Esophagus muscularis mucosa (tissue), 4 donors: ENCODE measurements around the gene SI. TPM values are rescaled to one million over a fixed set of nuclear protein-coding genes. Genes with fewer than 3 reads are reported as not detected.

Experiments
- DNase-seq: peaks from one replicate; pipeline ENCODE4 v3.0.0-alpha.2; 2017; ENCODE audit errors: extremely low spot score
- H3K27ac ChIP-seq, 4 donors: fragments of 200-600 bp; sonication (generic); replicated peaks in 1 of 4; 1 replicate in 3 of 4; 2 replicates in 1 of 4; pipeline ENCODE4 v1.5.1; 2016 to 2019; ENCODE audit warnings: mild to moderate bottlenecking in 1 of 4
- H3K27me3 ChIP-seq, 4 donors: fragments of 200-600 bp; sonication (generic); one replicate each; pipeline versions ENCODE4 v1.5.1 to v1.6.0; 2016 to 2019
- H3K36me3 ChIP-seq, 4 donors: fragments of 200-600 bp; sonication (generic); one replicate each; pipeline ENCODE4 v1.5.1; 2016 to 2019
- H3K4me1 ChIP-seq, 4 donors: fragments of 200-600 bp; sonication (generic); one replicate each; pipeline ENCODE4 v1.5.1; 2016 to 2019
- H3K4me3 ChIP-seq, 4 donors: fragments of 200-600 bp; sonication (generic); 1 replicate in 2 of 4; 2 replicates in 2 of 4; pipeline ENCODE4 v1.5.1; 2016 to 2019; ENCODE audit warnings: mild to moderate bottlenecking in 4 of 4, moderate library complexity in 1 of 4
- H3K9me3 ChIP-seq, 4 donors: fragments of 200-600 bp; sonication (generic); 1 replicate in 3 of 4; 2 replicates in 1 of 4; pipeline ENCODE4 v1.5.1; 2016 to 2019
- CTCF ChIP-seq, 3 experiments: fragments of 200-600 bp in 2 of 3; fragments of 450-650 bp in 1 of 3; sonication (generic) in 2 of 3; IDR thresholded peaks; one replicate each; pipeline ENCODE4 v1.5.1; 2017 to 2019; ENCODE audit warnings: antibody characterized with exemption in 3 of 3, mild to moderate bottlenecking in 2 of 3, moderate library complexity in 1 of 3
- EP300 ChIP-seq: sonication (generic); formaldehyde crosslinking; IDR thresholded peaks from one replicate; pipeline ENCODE4 v1.6.1; 2017; ENCODE audit warnings: antibody characterized with exemption
- POLR2A ChIP-seq: fragments of 450-650 bp; IDR thresholded peaks from one replicate; pipeline ENCODE4 v1.6.1; 2017; ENCODE audit warnings: antibody characterized with exemption, moderate library complexity, mild to moderate bottlenecking, low read depth
- POLR2AphosphoS5 ChIP-seq, 2 donors: sonication (generic); formaldehyde crosslinking; IDR thresholded peaks; one replicate each; pipeline ENCODE4 v1.6.1; 2017; ENCODE audit warnings: antibody characterized with exemption in 2 of 2
- WGBS: methylation state at CpG from one replicate; pipeline ENCODE4 v1.1.5; 2018; 5-methylcytosine and 5-hydroxymethylcytosine counted together
- intact Hi-C: fragments of 100-400 bp; cut with DNase I; formaldehyde crosslinking; loops from one replicate; pipeline ENCODE4 v1.15.1; 2023
- total RNA-seq, 4 donors: library from RNA; depleted of rRNA; stranded (reverse); fragments of >200 nt; gene quantifications; one replicate each; pipeline versions ENCODE4 v1.1.0 to v1.2.1, GENCODE V29; 2016

The SI gene
- under 1 TPM in 1 of 4 donors, not detected in 3; under 0.01 TPM for total RNA-seq

- Histone ChIP-seq H3K27ac (no peak within 1 kb of the TSS), H3K9me3 (no peaks in the 10 kb centered on the region), H3K36me3 (no peaks in the 10 kb centered on the region), H3K27me3 (no peaks in the 10 kb centered on the region), H3K4me3 (no peak within 1 kb of the TSS), H3K4me1 (no peaks in the 10 kb centered on the region)
- no peak for DNase-seq
- no peak for TF ChIP-seq POLR2AphosphoS5 (IDR thresholded peaks at IDR 0.05)
- TF ChIP-seq POLR2A, result no peak
- TF ChIP-seq CTCF (IDR thresholded peaks at IDR 0.05), result no peak
- no peak for TF ChIP-seq EP300
- intact Hi-C loops, result no loop called here
These were observed at the start of gene SI for GRCh38 chr3:165078293-165078692. Gene SI, minus strand, starts transcription at chr3:165078496. Its CDS starts 2,484 bp downstream, at chr3:165076012.

GRCh38 chr3:165125836-165126235 is 47.5 kb upstream of the SI start:
- no peaks in the 10 kb centered on the region for H3K27me3 ChIP-seq
- no peak for DNase-seq
- no peak overlapping the region for H3K27ac ChIP-seq
- intact Hi-C loops, result no loop called here
- H3K36me3 ChIP-seq, result no peaks in the 10 kb centered on the region
- H3K4me3 ChIP-seq, result no peak overlapping the region
- peaks cover 0 to 10% (median 0%) of the 10 kb centered on the region in 4 donors for H3K9me3 ChIP-seq
- H3K4me1 ChIP-seq, result no peaks in the 10 kb centered on the region
- TF ChIP-seq EP300 (no peak), POLR2AphosphoS5 (IDR thresholded peaks at IDR 0.05) (no peak), CTCF (IDR thresholded peaks at IDR 0.05) (no peak), POLR2A (no peak)

GRCh38 chr3:165111401-165111800 is 33.1 kb upstream of the SI start:
- H3K27ac ChIP-seq, result no peak overlapping the region
- H3K9me3 ChIP-seq, result no peaks in the 10 kb centered on the region
- H3K4me1 ChIP-seq, result no peaks in the 10 kb centered on the region
- H3K4me3 ChIP-seq, result no peak overlapping the region
- 51% methylated on average over 1 of the region's 1 CpG for WGBS
- intact Hi-C loops, result no loop called here
- no peak for DNase-seq
- TF ChIP-seq POLR2A, result no peak
- no peak for TF ChIP-seq CTCF (IDR thresholded peaks at IDR 0.05)
- no peak for TF ChIP-seq POLR2AphosphoS5 (IDR thresholded peaks at IDR 0.05)
- no peak for TF ChIP-seq EP300
- no peaks in the 10 kb centered on the region for H3K27me3 ChIP-seq
- H3K36me3 ChIP-seq, result no peaks in the 10 kb centered on the region

- TF ChIP-seq POLR2AphosphoS5 (IDR thresholded peaks at IDR 0.05) (no peak), CTCF (IDR thresholded peaks at IDR 0.05) (no peak), POLR2A (no peak), EP300 (no peak)
- intact Hi-C loops, result no loop called here
- H3K36me3 ChIP-seq, result no peaks in the 10 kb centered on the region
- no peaks in the 10 kb centered on the region for H3K27me3 ChIP-seq
- H3K4me1 ChIP-seq, result no peaks in the 10 kb centered on the region
- H3K4me3 ChIP-seq, result no peak overlapping the region
- WGBS, result 85% methylated on average over 1 of the region's 1 CpG
- H3K27ac ChIP-seq, result no peak overlapping the region
- H3K9me3 ChIP-seq, result no peaks in the 10 kb centered on the region
- no peak for DNase-seq
These were observed 25.3 kb upstream of the SI start for GRCh38 chr3:165103616-165104015.

- H3K27ac ChIP-seq, result no peak overlapping the region
- DNase-seq, result no peak
- H3K4me1 ChIP-seq, result no peaks in the 10 kb centered on the region
- TF ChIP-seq POLR2AphosphoS5 (IDR thresholded peaks at IDR 0.05) (no peak), EP300 (no peak), POLR2A (no peak)
- no peaks in the 10 kb centered on the region for H3K36me3 ChIP-seq
- intact Hi-C loops, result no loop called here
- H3K4me3 ChIP-seq, result no peak overlapping the region
- H3K27me3 ChIP-seq, result no peaks in the 10 kb centered on the region
- no peaks in the 10 kb centered on the region for H3K9me3 ChIP-seq
These were observed 4.4 kb upstream of the SI start for GRCh38 chr3:165082650-165083049.
